ENCODE measurements around the gene A2ML1. TPM values are rescaled to one million over a fixed set of nuclear protein-coding genes. Genes with fewer than 3 reads are reported as not detected.
"Not testable (repeated sequence)": the region's sequence is repeated elsewhere in the genome, so short reads cannot be mapped to it uniquely, and the experiment has no call there.

A2ML1 gene
- total and polyA plus RNA-seq, 9 donors: 0.07 to 0.80 (median 0.23) TPM; not detected in 1

- no peak for DNase-seq
- WGBS, 3 donors: 93 to 95% (median 94%) methylated on average over 7 of the region's 7 CpGs
- Histone ChIP-seq H3K4me3 (no peak overlapping the region), H3K36me3 (no peaks in the 10 kb centered on the region), H3K27me3 (no peaks in the 10 kb centered on the region), H3K4me1 (ENCODE audit: insufficient read depth) (no peaks in the 10 kb centered on the region), H3K9me3 (no peaks in the 10 kb centered on the region), H3K27ac (no peak overlapping the region)
- intact Hi-C loops (cut with DNase I): no loop called here
- TF ChIP-seq EP300 (IDR thresholded peaks at IDR 0.05) (no peak), POLR2A (IDR thresholded peaks at IDR 0.05) (no peak)
- TF ChIP-seq, protein P1, sequence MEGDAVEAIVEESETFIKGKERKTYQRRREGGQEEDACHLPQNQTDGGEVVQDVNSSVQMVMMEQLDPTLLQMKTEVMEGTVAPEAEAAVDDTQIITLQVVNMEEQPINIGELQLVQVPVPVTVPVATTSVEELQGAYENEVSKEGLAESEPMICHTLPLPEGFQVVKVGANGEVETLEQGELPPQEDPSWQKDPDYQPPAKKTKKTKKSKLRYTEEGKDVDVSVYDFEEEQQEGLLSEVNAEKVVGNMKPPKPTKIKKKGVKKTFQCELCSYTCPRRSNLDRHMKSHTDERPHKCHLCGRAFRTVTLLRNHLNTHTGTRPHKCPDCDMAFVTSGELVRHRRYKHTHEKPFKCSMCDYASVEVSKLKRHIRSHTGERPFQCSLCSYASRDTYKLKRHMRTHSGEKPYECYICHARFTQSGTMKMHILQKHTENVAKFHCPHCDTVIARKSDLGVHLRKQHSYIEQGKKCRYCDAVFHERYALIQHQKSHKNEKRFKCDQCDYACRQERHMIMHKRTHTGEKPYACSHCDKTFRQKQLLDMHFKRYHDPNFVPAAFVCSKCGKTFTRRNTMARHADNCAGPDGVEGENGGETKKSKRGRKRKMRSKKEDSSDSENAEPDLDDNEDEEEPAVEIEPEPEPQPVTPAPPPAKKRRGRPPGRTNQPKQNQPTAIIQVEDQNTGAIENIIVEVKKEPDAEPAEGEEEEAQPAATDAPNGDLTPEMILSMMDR (IDR thresholded peaks at IDR 0.05): no peak
Observed at GRCh38 chr12:8897081-8897480, 74.7 kb downstream of the A2ML1 start.

DNA sequence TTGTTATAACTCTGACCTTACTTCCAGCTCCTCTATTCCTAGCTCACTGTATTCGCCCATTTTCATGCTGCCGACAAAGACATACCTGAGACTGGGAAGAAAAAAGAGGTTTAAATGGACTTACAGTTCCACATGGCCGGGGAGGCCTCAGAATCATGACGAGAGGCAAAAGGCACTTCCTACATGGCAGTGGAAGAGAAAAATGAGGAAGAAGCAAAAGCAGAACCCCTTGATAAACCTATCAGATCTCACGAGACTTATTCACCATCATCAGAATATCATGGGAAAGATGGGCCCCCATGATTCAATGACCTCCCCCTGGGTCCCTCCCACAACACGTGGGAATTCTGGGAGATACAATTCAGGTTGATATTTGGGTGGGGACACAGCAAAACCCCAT, 77.4 kb downstream of the A2ML1 start:
- Histone ChIP-seq H3K27me3 (no peaks in the 10 kb centered on the region), H3K9me3 (no peaks in the 10 kb centered on the region), H3K4me1 (ENCODE audit: insufficient read depth) (no peaks in the 10 kb centered on the region), H3K27ac (no peak overlapping the region), H3K4me3 (no peak overlapping the region), H3K36me3 (no peaks in the 10 kb centered on the region)
- WGBS, 3 donors: 79 to 87% (median 85%) methylated on average over 6 of the region's 6 CpGs
- DNase-seq: no peak
- intact Hi-C loops (cut with DNase I): no loop called here
- no peak for TF ChIP-seq POLR2A (IDR thresholded peaks at IDR 0.05)
- no peak for TF ChIP-seq EP300 (IDR thresholded peaks at IDR 0.05)
- TF ChIP-seq, protein P1 (IDR thresholded peaks at IDR 0.05): no peak

DNA sequence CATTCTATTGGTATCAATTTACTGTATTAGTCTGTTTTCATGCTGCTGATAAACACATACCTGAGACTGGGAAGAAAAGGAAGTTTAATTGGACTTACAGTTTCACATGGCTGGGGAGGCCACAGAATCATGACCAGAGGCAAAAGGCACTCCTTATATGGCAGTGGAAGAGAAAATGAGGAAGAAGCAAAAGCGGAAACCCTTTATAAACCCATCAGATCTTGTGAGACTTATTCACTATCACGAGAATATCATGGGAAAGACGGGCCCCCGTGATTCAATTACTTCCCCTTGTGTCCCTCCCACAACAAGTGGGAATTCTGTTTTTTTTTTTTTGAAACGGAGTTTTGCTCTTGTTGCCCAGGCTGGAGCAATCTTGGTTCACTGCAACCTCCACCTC, 80.3 kb downstream of the A2ML1 start:
- H3K9me3 ChIP-seq; H3K36me3 ChIP-seq; H3K27me3 ChIP-seq; H3K27ac ChIP-seq; intact Hi-C loops (cut with DNase I); H3K4me1 ChIP-seq (ENCODE audit: insufficient read depth); H3K4me3 ChIP-seq; DNase-seq: not testable (repeated sequence)
- WGBS, 3 donors: 79 to 88% (median 85%) methylated on average over 5 of the region's 5 CpGs

DNA sequence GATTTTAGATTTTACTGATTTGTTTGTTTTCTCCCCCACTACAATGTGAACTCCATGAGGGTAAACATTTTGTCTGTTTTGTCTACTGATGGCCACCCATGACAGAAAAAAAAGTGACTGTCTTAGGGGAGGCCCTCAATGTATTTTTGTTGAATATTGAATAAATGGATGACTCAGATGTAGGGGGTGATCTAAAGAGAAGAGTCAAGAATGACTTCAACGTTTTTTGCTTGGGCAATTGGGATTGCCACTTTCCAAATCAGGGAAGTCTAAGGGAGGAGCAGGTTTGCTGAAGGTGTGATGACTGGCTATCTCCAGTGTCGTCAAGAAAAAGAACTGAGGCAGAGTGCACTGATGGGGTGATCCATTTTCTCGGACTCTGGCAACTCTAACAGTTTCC, 81.2 kb downstream of the A2ML1 start:
- H3K4me3 ChIP-seq: no peak overlapping the region
- H3K36me3 ChIP-seq: no peaks in the 10 kb centered on the region
- no peaks in the 10 kb centered on the region for H3K9me3 ChIP-seq
- H3K27me3 ChIP-seq: no peaks in the 10 kb centered on the region
- DNase-seq: no peak
- no peak overlapping the region for H3K27ac ChIP-seq
- no peaks in the 10 kb centered on the region for H3K4me1 ChIP-seq (ENCODE audit: insufficient read depth)
- 78 to 84% (median 84%) methylated on average over 3 of the region's 3 CpGs for WGBS, 3 donors
- intact Hi-C loops (cut with DNase I): no loop called here
- TF ChIP-seq POLR2A (IDR thresholded peaks at IDR 0.05) (no peak), EP300 (IDR thresholded peaks at IDR 0.05) (no peak)
- TF ChIP-seq, protein P1 (IDR thresholded peaks at IDR 0.05): no peak

- H3K27me3 ChIP-seq: no peaks in the 10 kb centered on the region
- intact Hi-C loops (cut with DNase I): no loop called here
- no peak overlapping the region for H3K27ac ChIP-seq
- no peak for DNase-seq
- no peaks in the 10 kb centered on the region for H3K36me3 ChIP-seq
- H3K9me3 ChIP-seq: no peaks in the 10 kb centered on the region
- TF ChIP-seq, protein P1 (IDR thresholded peaks at IDR 0.05): no peak
- TF ChIP-seq POLR2A (IDR thresholded peaks at IDR 0.05): no peak
- TF ChIP-seq EP300 (IDR thresholded peaks at IDR 0.05): no peak
- H3K4me1 ChIP-seq (ENCODE audit: insufficient read depth): no peaks in the 10 kb centered on the region
- H3K4me3 ChIP-seq: no peak overlapping the region
Observed at GRCh38 chr12:8904665-8905064, 82.2 kb downstream of the A2ML1 start.
